HG02759 (cell line): ENCODE measurements around the gene DCAF8.
"Not testable (repeated sequence)": the region's sequence is repeated elsewhere in the genome, so short reads cannot be mapped to it uniquely, and the experiment has no call there.

Source experiments
- ATAC-seq: cut with Tn5 transposase; IDR thresholded peaks from one replicate; pipeline ENCODE4 v1.9.1; 2021; ENCODE audit warnings: mild to moderate bottlenecking, moderate library complexity; ENCODE audit not compliant: unreplicated experiment

The DCAF8 gene

DNA sequence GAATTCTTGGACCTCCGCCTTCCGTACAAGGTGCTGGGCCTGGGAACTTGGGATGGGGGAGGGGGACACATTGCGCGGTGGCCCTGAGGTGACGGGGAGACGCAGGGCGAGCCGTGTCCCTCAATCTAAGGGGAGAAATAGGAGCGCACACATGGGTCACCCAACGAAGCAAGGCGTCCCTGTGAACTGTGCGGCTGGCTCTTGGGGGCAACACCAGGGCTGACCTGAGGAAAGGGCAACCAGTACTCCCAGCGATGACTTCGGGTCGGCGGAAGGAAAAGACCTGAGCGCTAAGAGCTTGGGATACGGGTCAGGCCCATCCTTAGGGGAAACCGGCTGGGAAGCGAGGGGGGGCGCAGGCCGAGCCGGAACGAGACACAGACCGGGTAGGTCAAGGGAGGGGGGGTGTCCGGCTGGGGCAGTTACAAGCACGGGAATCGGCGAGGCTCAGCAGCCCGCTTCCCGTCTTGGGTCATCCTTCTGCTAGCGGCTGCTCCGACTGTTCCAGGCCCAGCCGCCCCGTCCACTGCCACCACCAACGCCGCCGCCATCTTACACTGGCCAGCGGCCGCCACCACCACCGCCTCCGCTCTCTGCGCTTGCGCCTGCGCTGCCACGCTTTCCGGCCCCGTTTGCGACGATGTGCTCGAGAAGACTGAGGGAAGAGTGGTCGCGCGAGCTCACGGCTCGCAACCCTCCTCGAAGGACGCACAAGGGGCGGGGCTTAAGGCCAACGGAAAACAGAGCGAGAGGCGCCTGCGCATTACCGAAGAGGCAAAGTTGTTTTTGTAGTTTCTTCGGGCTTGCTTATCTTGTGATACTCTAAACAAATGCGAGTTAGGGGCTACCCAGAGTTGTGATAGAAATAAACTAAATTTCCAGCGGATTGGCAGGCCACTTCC, at the start of gene DCAF8:
TSS of gene DCAF8 (minus strand) at position 657 of the 902 bp plus-strand sequence. CDS start 18,541 bp downstream, outside the sequence.
- peak; percentile 88 for ATAC-seq

DNA sequence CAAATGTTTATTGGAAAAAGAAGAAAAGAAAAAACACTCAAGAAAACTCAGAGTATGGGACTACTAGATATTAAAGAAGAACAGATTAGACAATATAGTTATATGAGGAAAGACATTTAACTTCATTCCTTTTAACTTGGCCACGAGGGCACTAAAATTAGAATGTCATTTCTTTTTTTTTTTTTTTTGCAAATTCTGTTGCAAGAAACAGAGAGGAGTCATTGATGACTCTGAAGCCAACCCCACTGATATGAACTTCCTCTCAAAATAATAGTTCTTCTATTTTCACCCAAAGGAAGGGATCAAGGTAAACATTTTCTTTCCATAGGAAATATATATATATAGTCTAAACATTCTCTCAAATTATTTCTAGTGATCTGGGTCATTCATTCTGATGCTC, 47.2 kb upstream of the DCAF8 start:
- no peak for ATAC-seq

DNA sequence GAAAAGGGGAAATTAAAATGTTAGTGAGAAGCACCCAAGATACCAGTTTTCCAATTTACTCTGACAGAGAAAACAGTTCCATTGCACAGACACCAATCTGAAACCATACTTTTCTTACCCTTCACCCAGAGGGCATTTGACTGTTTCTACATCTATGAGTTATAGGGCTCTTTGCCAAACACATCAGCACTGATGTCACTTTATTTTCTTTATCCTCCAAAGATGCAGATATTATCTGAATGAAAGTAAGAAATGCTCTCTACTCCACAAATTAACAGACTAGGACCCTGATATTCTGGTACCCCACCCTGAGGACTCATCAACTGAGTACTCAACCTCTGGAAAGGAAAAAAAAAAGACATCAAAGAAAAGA, 46.8 kb upstream of the DCAF8 start:
- ATAC-seq: no peak

DNA sequence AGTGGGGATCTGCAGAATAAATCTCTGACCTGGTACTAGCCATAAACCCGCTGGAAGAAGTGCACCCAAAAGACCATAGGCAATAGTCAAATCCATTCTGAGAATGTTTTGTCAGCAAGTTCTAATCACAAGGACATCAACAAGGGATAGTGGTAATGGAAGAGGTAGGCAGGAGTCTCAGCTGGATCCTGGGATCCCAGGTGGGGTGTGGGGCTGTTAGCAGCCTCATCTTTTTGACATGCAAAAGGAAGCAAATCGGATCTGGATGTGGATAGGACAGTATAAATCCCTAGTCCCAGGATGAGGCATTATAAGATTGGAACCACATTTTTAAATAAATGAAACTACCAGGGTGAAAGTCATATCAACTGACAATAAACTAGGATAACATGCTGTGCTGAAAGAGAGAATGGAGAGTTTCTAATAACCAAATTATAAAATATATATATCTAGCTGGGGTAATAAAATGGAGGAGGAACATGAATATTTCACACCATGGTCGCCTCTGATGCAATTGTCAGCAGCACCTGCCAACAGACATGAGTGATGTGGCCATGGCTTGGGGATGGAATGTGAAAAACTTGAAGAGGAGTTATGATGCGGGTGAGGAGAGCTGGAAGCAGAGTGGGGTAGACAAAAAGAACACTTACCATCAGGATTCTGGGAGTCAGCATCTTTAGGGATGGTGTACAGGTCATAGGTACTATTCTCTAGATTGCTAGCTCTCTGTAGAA, 46.3 kb upstream of the DCAF8 start:
- no peak for ATAC-seq

DNA sequence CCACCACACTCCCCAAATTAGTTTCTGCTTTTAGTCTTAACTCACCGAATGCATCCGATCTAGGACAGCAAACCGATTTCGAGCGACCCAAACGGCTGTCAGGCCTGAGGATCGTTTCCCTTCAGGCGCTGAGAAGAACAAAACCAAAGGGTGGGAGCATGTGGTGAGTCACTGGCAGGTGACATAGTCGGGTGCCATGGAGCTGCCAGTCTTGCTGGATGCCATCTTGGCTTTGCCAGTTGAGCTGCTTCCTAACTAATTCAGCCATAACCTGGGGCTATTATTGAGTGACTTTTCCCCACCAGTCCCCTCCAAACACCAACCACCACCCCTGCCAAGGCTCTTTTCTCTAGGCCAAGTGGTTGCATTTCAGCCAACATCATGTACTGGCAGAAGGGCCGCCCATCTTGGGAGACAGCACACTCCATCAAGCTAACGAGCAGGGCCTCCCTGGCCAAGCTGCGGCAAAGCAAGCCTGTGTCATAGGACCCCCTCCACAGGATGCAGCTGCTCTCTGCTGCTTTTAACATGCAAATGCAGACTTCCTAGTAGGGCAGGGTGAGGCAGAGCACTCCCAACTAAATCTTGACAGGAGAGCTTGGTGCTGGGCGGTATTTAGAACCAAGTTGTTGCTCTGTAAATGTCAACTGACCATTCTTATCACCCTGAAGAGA, 44.9 kb upstream of the DCAF8 start:
- ATAC-seq: no peak

DNA sequence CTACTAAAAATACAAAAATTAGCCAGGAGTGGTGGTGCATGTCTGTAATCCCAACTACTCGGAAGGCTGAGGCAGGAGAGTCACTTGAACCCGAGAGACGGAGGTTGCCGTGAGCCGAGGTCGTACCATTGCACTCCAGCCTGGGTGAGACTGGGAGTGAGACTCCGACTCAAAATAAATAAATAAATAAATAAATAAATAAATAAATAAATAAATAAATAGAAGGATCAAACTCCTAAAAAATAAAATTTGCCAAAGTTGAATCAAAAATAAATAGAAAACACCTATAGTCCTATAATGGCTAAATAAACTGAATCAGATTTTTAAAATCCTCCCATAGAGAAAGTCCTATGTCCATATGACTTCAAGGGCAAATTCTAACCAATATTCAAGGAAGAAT, 37.8 kb upstream of the DCAF8 start:
- ATAC-seq: no peak

DNA sequence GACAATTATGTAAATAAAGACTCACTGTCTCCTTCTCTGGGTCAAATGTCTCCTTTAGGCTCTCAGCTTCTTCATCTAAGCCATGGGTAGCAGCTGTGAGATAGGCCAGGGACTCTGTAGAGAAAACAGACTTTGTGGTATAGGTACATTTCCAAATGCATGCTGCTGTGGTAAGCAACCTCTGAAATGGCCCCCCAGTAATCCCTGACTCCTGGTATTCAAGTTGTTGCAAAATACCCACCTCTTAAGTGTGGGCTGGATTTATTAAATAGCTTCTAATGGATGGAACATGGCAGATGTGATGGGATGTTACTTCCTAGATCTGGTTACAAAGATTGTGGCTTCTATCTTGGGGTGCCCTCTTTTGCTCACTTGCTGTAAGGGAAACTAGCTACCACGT, 33.7 kb upstream of the DCAF8 start:
- no peak for ATAC-seq

DNA sequence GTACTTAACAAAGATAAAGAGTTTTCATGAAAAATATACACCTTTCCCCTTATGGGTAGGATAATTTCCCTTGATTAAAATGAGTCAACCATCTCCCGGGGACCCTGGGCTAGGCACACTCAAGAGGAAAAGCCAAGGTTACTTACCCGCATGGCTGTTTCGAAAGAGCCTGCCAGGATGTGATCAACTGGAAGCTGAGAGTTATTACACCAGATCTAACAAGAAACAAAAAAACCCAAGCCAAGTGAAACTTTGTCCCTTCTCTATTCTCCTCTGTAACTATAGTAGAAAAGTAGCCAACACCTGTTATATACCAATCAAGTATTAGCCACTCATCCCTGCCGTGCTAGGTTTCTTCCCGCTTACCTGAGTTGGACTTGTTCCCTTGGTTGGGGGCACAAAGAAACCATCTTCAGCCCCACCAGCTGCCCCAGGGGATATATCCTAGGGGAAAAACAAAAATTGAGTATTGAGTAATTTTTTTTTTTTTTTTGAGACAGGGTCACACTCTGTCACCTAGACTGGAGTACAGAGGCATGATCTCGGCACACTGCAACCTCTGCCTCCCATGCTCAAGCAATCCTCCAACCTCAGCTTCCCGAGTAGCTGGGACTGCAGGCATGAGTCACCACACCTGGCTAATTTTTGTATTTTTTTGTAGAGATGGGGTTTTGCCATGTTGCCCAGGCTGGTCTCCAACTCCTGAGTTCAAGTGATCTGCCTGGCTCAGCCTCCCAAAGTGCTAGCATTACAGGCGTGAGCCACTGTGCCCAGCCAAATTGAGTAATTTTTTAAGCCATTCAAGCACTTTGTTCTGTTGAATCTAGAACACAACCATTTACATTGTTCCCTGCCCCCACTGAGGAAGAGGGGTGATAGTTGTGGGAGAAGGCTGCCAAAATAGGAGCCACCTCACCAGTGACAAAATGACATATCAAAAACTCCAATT, 30.9 kb upstream of the DCAF8 start:
- no peak for ATAC-seq

DNA sequence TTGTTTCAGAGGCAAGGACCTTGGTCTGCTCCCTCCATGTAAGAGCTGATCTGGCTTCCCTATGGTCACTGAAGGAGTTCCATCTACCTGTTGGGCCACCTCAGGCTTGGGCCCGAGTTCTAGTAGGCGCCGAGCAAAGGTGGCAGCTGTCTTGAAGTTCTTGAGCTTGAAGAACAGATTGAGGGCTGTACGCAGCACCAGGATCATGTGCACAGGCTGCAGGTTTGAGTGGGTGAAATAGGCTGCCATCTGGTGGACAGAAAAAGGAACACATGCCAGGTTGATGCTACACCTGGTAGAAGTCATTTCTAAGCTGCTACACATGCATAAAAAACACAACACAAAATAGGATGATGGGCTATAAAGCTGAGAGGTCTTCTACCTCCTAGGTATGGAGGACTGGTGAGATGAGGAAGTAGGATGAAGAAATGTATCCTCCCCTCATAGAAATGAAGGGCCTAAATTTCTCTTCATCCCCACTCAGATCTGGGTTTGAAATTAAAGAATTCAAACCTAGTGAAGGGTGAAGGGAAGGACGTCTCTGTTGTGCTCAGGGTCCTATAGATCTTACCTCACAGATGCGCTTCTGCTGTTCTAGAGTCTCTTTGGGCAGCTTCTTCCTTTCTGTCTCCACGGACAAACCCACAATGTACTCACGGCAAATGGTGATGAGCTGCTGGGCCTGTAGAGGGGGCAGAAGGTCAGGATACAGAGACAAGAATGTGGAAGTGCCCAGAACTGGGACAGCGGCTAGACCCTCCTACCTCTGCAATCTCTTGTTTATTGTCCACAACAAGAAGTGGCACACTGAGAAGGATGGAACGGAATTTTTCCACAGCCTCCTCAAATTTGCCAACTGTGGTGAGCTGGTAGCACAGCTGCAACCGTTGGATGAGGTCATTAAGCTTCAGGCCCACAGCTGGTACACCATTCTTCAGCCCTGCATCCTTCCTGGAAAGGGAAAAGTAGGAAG, 29.2 kb upstream of the DCAF8 start:
- peak; percentile 74 for ATAC-seq

DNA sequence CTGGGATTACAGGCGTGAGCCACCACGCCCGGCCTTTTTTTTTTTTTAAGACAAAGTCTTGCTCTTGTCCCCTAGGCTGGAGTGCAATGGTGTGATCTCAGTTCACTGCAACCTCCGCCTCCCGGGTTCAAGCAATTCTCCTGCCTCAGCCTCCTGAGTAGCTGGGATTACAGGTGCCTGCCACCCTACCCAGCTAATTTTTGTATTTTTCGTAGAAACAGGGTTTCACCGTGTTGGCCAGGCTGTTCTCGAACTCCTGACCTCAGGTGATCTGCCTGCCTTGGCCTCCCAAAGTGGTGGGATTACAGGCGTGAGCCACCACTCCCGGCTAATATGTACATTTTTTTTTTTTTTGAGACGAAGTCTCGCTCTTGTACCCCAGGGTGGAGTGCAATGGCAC, 25.4 kb upstream of the DCAF8 start:
- ATAC-seq: not testable (repeated sequence)

DNA sequence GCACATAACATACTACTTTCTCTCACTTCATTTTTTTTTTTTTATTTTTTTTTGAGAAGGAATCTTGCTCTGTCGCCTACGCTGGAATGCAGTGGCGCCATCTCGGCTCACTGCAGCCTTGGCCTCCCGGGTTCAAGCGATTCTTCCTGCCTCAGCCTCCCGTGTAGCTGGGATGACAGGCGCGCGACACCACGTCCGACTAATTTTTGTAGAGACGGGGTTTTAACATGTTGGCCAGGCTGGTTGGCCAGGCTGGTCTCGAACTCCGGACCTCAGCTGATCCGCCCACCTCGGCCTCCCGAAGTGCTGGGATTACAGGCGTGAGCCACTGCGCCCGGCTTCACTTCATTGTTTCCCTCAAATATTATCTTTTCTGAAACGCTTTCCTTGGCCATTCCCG, 23.2 kb upstream of the DCAF8 start:
- ATAC-seq: no peak

DNA sequence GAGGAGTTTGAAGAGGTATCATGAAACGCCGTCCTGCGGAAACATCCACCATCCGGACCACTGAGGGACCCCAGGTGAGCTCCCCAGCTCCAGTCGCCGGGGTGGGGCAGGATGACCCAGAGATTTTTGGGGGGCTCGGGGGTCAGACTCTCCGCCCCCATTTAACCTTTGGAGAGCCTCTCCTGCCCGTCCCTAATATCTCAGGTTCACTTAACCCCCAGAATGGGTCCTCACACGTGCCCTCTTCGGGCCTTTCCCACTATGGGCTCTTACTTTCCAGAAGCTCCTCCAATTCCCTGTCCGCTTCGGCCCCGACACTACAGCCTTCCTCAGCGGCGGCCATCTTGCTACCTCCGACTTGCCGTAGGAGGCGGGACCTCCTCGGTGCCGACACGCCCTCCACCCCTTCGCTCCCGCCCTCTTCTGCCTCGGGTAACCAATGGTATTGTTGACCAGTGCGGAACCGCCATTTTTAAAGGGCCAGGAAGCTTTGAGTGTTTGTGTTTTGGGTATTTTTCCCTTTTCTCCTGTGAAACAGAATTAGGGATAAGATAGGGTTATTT, 22.5 kb upstream of the DCAF8 start, which contains the start of gene PEX19:
TSS of gene PEX19 (minus strand) at position 352 of the 563 bp plus-strand sequence. CDS start at position 343, 9 bp downstream.
- peak; percentile 99 for ATAC-seq

DNA sequence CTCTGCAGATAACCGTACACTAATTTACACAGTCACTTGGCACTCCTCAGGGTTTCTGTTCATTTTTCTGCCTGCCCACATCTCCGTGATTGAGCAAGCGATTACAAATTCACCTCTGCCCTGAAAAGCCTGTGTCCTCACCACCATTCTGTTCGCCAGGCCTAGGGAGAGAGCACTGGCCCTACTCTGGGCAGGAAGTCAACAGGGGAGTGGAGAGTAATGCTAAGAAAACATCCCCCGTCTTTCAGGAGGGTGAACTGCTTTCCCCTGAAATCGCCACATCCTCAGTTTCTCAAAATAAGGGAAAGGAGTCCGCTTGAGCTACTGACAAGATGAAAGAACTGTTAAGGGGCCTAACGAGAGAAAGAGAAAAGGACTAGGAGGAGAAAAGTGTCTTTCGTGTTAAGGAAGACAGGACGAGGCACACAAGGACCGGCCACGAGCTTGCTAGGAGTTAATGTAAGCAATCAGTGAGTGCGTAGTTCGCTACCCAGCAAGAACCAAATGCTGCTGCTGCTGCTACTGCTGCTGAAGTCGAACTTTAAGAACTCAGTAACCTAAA, 22.0 kb upstream of the DCAF8 start:
- ATAC-seq: peak; percentile 7

DNA sequence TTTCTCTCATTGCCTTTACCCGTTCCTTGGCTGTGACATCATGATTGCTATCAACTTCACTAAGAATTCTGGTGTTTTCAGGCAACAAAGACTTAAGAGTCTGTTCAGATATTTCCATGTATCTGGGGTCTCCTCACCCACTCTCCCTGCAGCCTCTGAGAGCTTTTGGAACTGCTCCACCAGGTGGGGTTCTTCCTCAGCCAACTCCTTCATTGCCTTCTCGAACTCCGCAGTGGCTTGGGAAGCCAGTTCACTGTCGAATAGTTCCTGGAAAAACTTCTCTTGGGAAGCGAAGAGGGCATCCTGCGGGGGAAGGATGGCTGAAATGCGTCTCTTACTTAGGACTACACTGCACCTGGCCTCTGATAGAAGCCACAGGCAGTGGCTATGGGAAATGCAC, 20.5 kb upstream of the DCAF8 start:
- ATAC-seq: no peak

DNA sequence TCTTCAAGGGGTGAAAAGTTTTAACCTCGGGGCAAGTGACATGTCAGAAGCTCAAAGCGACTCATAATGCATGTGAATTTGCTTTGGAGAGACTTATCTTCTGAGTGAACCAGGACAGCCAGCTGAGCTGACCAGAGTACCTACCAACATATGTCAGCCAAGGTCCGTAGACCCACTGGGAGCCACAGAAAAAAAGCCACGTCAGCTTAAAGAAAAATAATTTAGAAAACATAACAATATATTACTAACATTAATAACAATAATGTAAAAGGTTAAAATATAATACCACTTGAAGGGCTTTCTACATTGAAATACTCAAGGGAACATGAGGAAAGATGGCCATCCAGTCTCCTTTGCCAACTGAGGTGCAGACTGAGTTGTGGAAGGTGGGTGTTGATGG, 15.6 kb upstream of the DCAF8 start:
- ATAC-seq: no peak

DNA sequence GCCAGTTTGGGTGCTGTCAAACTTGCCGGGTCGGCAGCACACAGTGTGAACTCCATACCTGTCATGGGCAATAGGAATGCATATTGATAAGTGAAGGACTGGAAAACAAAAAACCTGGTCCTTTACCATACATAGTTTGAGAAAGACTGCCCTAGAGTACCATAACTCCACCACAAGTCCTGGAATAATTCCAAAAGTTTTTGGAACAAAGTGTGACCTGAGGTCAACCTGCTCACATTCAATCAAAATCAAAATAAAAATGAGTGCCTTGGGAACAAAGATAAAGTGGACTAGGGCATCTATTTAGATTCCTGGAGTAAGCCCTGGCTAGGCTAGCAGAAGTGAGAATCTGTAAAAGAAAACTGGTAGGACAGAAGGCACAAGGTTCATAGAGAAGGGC, 15.0 kb upstream of the DCAF8 start:
- no peak for ATAC-seq

DNA sequence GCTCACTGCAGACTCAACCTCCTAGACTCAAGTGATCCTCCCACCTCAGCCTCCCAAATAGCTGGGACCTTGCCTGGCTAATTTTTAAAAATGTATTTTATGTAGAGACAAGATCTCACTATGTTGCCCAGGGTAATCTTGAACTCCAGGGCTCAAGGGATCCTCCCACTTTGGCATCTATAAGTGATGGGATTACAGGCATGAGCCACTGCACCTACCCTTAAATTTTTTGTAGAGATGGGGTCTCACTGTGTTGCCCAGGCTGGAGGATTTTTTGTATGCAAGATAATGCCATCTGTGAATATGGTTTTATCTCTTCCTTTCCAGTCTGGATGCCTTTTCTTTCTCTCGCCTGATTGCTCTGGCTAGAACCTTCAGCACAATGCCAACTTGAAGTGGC, 8.7 kb upstream of the DCAF8 start:
- no peak for ATAC-seq

DNA sequence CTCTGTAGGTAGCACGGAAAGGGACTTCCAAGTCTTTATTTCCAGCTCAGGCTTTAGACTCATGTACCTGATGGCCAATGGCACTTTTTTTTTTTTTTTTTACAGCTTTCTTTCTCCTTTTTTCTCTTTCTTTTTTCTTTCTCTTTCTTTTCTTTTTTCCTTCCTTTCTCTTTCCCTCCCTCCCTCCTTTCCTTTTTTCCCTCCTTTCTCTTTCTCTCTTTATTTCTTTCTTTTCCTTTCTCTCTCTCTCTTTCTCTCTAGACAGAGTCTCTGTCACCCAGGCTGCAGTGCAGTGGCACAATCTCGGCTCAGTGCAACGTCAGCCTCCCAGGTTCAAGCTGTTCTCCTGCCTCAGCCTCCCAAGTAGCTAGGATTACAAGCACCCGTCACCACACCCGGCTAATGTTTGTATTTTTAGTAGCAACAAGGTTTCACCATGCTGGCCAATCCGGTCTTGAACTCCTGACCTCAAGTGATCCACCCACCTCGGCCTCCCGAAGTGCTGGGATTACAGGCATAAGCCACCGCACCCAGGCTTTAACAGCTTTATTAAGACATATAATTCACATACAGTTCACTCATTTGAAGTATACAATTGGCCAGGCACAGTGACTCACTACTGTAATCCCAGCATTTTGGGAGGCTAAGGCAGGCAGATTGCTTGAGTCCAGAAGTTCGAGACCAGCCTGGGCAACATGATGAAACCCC, 5.1 kb upstream of the DCAF8 start:
- no peak for ATAC-seq
